GM21529 (cell line): ENCODE results near the gene CTSW.

Experiments
- ATAC-seq: cut with Tn5 transposase; IDR thresholded peaks from one replicate; pipeline ENCODE4 v1.9.1; 2021; ENCODE audit not compliant: unreplicated experiment

Gene CTSW

GRCh38 chr11:65867284-65868071, 12.2 kb upstream of the CTSW start:
- no peak for ATAC-seq

- no peak for ATAC-seq
These were observed 11.5 kb upstream of the CTSW start for GRCh38 chr11:65868076-65868667.

- ATAC-seq = no peak
These were observed 10.7 kb upstream of the CTSW start for GRCh38 chr11:65868907-65869306.

GRCh38 chr11:65869643-65870306, 9.9 kb upstream of the CTSW start:
- ATAC-seq = no peak

- no peak for ATAC-seq
These were observed 9.4 kb upstream of the CTSW start for GRCh38 chr11:65870307-65870658.

- ATAC-seq = no peak
These were observed 8.6 kb upstream of the CTSW start for GRCh38 chr11:65870706-65871681.

GRCh38 chr11:65871811-65872548, 7.7 kb upstream of the CTSW start:
- no peak for ATAC-seq

- ATAC-seq = no peak
These were observed 6.9 kb upstream of the CTSW start, which contains the start of gene EFEMP2 for GRCh38 chr11:65872586-65873317. Gene EFEMP2, minus strand, starts transcription at chr11:65872800. Its CDS starts 446 bp downstream, at chr11:65872354.

GRCh38 chr11:65873318-65874156, 6.1 kb upstream of the CTSW start:
- peak; percentile 77 for ATAC-seq

GRCh38 chr11:65880027-65880426, 390 bp downstream of the CTSW start:
- no peak for ATAC-seq

GRCh38 chr11:65880844-65881421, 1.3 kb downstream of the CTSW start:
- no peak for ATAC-seq

- ATAC-seq = no peak
These were observed 2.8 kb downstream of the CTSW start for GRCh38 chr11:65882120-65883057.

- no peak for ATAC-seq
These were observed 3.6 kb downstream of the CTSW start for GRCh38 chr11:65883058-65883761.

- no peak for ATAC-seq
These were observed 4.4 kb downstream of the CTSW start for GRCh38 chr11:65883786-65884715.

- no peak for ATAC-seq
These were observed 5.1 kb downstream of the CTSW start for GRCh38 chr11:65884716-65885092.

- ATAC-seq = no peak
These were observed 5.6 kb downstream of the CTSW start for GRCh38 chr11:65885231-65885630.
